Stimulated activated CD8-positive, alpha-beta memory T cell treated with anti-CD3 and anti-CD28 coated beads, Interleukin-12 subunit alpha, Interleukin-12 subunit beta, amount 100 ng/mL, for 1 hour (primary cell): ENCODE results near the gene THTPA.

ENCODE experiments used
- DNase-seq: peaks from one replicate; pipeline ENCODE4 v3.0.0-alpha.2; 2020; ENCODE audit warnings: low read depth

THTPA gene

GRCh38 chr14:23555882-23556699, at the start of gene THTPA:
TSS of gene THTPA (plus strand) at chr14:23556271. CDS start at chr14:23556758, 487 bp downstream.
- peak; percentile 89 for DNase-seq

- no peak for DNase-seq
These were observed 43.9 kb upstream of the THTPA start for GRCh38 chr14:23512156-23512555.

GRCh38 chr14:23513005-23513817, 42.9 kb upstream of the THTPA start:
- DNase-seq = no peak

GRCh38 chr14:23513818-23514643, 42.0 kb upstream of the THTPA start:
- DNase-seq = no peak

- DNase-seq = no peak
These were observed 41.5 kb upstream of the THTPA start for GRCh38 chr14:23514644-23514957.

- DNase-seq = no peak
These were observed 38.3 kb upstream of the THTPA start for GRCh38 chr14:23517650-23518326.

- DNase-seq = no peak
These were observed 37.4 kb upstream of the THTPA start for GRCh38 chr14:23518709-23519108.

- DNase-seq = no peak
These were observed 35.1 kb upstream of the THTPA start for GRCh38 chr14:23520899-23521533.

GRCh38 chr14:23521785-23522640, 34.1 kb upstream of the THTPA start:
- no peak for DNase-seq

- DNase-seq = no peak
These were observed 33.4 kb upstream of the THTPA start for GRCh38 chr14:23522643-23523198.

GRCh38 chr14:23523229-23524016, 32.6 kb upstream of the THTPA start:
- DNase-seq = no peak

- no peak for DNase-seq
These were observed 31.1 kb upstream of the THTPA start for GRCh38 chr14:23524954-23525353.

GRCh38 chr14:23525611-23526010, 30.5 kb upstream of the THTPA start:
- DNase-seq = no peak

- DNase-seq = no peak
These were observed 27.5 kb upstream of the THTPA start for GRCh38 chr14:23528555-23528954.

- DNase-seq = no peak
These were observed 27.1 kb upstream of the THTPA start for GRCh38 chr14:23529016-23529415.

- DNase-seq = no peak
These were observed 25.6 kb upstream of the THTPA start for GRCh38 chr14:23530375-23531055.

GRCh38 chr14:23531391-23531790, 24.7 kb upstream of the THTPA start:
- no peak for DNase-seq

GRCh38 chr14:23532658-23533057, 23.4 kb upstream of the THTPA start:
- no peak for DNase-seq
